Measurements from ENCODE around the gene SLC17A1.

DNA sequence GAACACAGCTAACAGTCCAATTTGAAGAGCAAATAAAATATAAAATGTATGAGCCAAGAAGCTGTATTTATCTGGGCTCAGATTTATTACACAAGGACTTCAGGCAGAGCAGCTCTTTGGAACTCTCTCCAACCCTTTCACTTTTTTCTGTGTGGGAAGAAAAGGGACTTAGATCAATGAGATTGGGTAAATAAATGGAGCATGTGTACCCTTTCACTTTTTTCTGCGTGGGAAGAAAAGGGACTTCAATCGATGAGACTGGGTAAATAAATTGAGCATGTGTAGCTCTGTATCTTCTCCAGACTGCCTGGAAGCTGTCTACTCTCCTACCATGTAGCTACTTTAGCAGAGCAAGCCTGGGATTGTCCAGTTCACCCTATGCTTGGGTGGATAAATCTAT lies 31.5 kb upstream of the SLC17A1 start:
- TF ChIP-seq POLR2A (IDR thresholded peaks at IDR 0.05) = no peak
- TF ChIP-seq, protein P1, sequence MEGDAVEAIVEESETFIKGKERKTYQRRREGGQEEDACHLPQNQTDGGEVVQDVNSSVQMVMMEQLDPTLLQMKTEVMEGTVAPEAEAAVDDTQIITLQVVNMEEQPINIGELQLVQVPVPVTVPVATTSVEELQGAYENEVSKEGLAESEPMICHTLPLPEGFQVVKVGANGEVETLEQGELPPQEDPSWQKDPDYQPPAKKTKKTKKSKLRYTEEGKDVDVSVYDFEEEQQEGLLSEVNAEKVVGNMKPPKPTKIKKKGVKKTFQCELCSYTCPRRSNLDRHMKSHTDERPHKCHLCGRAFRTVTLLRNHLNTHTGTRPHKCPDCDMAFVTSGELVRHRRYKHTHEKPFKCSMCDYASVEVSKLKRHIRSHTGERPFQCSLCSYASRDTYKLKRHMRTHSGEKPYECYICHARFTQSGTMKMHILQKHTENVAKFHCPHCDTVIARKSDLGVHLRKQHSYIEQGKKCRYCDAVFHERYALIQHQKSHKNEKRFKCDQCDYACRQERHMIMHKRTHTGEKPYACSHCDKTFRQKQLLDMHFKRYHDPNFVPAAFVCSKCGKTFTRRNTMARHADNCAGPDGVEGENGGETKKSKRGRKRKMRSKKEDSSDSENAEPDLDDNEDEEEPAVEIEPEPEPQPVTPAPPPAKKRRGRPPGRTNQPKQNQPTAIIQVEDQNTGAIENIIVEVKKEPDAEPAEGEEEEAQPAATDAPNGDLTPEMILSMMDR (IDR thresholded peaks at IDR 0.05) = no peak
